ENCODE measurements around the gene MIPEP. TPM values are rescaled to one million over a fixed set of nuclear protein-coding genes. Genes with fewer than 3 reads are reported as not detected.
"Not testable (repeated sequence)": the region's sequence is repeated elsewhere in the genome, so short reads cannot be mapped to it uniquely, and the experiment has no call there.

The MIPEP gene
- total RNA-seq, 1 experiment from 2014 or later: 39.7 TPM

GRCh38 chr13:23776698-23777574 lies 112.3 kb downstream of the MIPEP start:
- no peak for DNase-seq (ENCODE audit: low read depth)

DNA sequence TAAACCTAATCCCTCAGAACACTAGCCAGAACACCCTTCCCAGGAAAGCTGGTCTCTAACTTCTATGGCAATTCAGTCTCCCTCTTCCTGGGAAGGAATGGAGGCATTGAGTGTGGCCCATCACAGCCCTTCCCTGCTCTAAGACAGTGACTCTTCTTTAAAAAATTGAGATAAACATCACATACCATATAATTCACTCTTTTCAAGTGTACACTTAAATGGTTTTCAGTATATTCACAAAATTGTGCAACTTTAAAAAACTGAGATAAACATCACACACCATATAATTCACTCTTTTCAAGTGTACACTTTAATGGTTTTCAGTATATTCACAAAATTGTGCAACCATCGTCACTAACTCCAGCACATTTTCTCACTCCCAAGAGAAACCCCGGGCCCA lies 116.5 kb downstream of the MIPEP start:
- no peak for DNase-seq (ENCODE audit: low read depth)

GRCh38 chr13:23771956-23772355 lies 117.2 kb downstream of the MIPEP start:
- no peak for DNase-seq (ENCODE audit: low read depth)

DNA sequence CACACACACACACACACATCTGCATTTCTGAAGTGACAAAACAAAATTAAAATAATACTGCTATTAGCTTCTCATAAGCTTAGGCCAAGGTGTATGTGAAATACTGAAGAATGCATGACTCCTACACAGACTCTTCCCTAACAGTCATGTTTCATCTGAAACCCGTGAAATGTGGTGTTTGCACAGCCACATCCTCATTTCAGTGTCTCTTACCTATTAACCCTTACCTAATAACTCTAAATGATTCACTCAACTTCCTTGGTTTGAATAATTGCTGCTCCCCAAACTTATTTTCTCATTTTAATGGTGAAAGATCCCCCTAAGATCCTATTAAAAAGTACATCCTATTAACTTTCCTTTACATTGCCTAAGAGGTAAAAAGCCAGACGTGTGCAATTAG lies 117.6 kb downstream of the MIPEP start:
- DNase-seq (ENCODE audit: low read depth): no peak

DNA sequence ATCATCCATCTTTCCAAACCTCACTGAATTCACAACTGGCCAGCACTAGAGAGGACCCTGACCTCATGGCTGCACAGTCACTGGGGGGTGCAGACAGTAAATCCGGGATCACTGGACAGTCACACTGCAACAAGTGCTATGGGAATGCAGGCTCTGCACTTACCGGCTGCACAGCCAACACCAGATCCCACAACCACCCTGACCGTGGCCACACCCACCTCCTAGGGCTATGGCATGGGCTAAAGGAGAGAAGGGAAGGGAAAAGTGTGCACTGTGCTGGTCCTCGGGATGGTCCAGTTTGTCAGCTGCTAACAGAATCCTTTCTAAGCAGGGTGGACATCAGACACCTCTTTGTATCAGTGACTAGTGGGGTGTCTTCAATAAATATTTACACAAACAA lies 118.2 kb downstream of the MIPEP start:
- DNase-seq (ENCODE audit: low read depth): no peak

DNA sequence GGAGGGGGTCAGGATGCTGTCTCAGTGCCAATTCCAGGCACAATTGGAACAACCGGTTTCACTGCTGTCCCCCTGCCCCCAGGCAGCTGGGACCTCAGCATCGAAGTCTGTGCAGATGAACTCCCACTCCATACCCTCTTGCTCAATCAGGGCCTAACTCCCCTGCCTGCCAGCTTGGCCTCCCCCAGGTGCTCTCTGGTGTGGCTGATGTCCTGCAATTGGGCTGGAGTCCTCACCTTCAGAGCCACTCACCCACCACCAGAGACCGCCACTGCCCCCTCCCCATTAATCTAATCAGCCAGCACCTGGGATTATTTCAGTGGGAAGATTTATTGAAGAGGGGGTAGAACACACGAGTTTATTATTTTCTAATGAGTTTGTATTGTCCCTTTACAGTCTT lies 118.8 kb downstream of the MIPEP start:
- no peak for DNase-seq (ENCODE audit: low read depth)

DNA sequence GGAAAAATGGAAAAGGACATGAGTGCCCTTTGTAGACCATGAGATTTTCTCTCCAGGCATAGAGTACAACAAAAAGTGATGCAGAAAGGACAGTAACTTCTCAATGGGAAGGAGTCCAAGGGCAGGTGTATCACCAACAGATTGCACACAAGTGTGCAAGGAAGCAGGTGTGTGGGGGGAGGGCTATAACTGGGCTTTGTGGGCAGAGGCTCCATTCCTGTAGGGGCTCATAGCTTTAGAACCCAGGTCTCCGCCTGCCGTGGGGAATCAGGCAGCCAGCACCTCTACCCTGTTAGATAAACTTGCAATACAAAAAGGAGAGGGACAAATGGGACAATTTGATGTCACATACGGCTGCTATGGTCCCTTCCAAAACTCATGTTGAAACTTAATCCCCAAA lies 119.8 kb downstream of the MIPEP start:
- DNase-seq (ENCODE audit: low read depth): no peak

DNA sequence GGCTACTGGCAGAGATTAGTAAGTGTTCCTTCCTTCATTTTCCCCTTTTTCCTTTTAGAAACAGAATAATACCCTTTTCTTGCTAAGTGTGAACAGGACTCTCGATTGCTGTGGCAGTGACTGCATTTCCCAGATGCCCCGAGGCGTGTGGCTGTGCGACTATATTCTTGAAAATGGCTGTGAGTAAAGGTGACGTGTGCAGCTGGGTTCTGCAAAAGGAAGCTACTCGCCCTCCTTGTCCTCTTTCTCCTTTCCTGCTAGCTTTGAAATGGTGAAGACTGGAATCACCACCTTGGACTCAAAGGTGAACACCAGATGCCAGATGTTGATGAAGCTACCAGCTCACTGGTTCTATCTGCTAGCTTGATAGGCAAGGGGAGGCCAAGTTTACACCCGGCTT lies 121.4 kb downstream of the MIPEP start:
- DNase-seq (ENCODE audit: low read depth): no peak

DNA sequence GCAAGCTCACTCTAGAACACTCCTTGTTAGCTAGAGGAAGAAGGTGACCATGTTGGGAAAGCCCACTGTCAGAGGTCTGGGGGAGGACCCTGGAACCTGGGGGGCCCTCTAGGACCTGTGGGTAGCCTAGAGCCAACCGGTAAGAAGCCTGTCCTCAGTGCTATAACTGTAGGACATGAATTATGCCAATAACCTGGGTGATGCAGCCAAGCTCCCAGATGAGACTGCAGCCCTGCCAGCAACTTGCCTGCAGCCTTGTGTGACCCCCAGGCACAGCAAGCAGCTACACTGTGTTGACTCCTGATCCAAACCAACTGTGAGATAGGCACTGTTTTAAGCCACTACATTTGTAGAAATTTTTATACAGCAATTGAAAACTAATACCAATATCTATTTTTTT lies 122.3 kb downstream of the MIPEP start:
- no peak for DNase-seq (ENCODE audit: low read depth)

DNA sequence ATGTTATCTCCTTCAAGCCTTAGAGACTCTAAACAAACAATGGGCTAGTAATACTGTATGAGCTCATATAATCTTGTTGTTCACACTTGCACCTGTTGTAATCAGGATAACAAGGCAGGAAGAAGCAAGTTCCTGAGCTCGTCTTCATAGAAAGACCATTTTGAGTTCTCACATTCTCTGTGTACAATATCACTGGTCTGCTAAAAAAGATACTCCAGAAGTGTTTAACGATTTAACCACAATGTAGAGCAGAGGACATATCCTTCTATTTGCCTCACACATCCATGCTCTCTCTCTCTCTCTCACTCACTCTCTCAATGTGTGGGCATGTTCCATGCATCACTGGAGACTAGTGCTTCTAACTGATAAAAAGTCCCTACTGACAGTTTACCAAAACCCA lies 122.9 kb downstream of the MIPEP start:
- peak; percentile 43 for DNase-seq (ENCODE audit: low read depth)

- DNase-seq (ENCODE audit: low read depth): no peak
Measured at GRCh38 chr13:23765531-23765930, 123.7 kb downstream of the MIPEP start.

DNA sequence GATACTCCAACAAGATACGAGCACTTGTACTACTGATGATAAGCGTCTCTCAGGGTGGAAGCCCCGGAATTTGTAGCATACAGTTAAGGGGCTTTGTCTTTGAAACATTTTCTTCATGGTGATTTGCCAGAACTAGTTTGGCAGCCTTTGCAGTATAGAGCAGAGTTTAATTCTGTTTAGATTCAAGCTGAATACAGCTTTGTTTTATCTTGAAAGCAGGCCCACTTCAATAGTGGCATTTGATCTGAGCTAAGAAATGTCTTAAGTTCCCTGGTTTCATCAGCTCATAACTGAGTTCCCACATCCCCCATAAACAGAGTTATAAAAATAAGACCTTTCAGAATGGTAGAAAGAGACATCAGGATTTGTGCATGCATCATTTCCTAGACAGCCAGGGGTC lies 125.9 kb downstream of the MIPEP start:
- no peak for DNase-seq (ENCODE audit: low read depth)

DNA sequence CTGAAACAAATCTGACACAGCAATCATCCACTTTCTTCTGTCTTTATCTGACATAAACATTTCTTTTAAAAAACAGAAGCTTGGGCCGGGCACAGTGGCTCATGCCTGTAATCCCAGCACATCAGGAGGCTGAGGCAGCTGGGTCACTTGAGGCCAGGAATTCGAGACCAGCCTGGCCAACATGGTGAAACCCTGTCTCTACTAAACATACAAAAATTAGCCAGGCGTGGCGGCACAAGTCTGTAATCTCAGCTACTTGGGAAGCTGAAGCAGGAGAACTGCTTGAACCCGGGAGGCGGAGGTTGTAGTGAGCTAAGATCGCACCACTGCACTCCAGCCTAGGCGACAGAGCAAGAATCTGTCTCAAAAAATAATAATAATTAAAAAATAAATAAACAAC lies 127.4 kb downstream of the MIPEP start:
- DNase-seq (ENCODE audit: low read depth): not testable (repeated sequence)

- no peak for DNase-seq (ENCODE audit: low read depth)
Measured at GRCh38 chr13:23760000-23760399, 129.2 kb downstream of the MIPEP start.

- no peak for DNase-seq (ENCODE audit: low read depth)
Measured at GRCh38 chr13:23758798-23759527, 130.2 kb downstream of the MIPEP start.

DNA sequence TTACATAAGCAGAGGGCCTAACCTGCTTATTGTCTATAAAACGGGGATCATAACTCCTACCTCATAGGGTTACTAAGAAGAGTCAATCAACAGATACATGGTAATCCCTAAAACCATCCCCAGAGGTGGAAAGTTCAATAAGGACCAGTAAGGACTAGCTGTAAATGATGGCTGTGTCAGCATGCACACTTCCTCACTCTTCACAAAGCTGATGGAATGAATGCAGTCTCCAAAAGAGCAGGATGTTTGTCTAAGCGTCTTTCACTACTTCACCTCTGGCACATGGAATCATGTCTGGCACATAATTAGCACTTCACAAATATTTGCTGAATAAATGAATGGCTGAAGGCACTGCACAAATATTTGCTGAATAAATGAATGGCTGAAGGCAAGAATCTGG lies 134.2 kb downstream of the MIPEP start:
- no peak for DNase-seq (ENCODE audit: low read depth)

DNA sequence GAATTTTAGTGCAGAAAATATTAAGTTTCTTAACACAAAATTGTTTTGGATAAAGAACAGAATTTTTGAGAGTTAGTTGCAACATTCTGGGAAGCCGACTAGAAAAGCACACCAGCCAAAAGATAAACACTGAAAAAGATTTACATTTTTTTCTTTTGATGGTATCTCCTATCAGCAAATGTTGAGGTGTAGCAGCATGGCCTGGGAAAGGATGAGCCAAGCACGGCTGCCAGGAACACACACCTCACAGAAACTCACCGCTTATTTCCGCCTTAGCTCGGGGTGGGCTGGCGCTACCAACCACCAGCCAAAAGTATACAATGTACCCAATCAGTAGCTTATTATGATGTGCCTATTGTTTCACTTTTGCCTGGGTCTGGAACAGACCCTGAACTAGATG lies 134.7 kb downstream of the MIPEP start:
- no peak for DNase-seq (ENCODE audit: low read depth)

- peak; percentile 66 for DNase-seq (ENCODE audit: low read depth)
Measured at GRCh38 chr13:23753458-23753857, 135.7 kb downstream of the MIPEP start.

GRCh38 chr13:23752111-23753001 lies 136.8 kb downstream of the MIPEP start:
- DNase-seq (ENCODE audit: low read depth): no peak

- DNase-seq (ENCODE audit: low read depth): peak; percentile 50
Measured at GRCh38 chr13:23751195-23751594, 138.0 kb downstream of the MIPEP start.

DNA sequence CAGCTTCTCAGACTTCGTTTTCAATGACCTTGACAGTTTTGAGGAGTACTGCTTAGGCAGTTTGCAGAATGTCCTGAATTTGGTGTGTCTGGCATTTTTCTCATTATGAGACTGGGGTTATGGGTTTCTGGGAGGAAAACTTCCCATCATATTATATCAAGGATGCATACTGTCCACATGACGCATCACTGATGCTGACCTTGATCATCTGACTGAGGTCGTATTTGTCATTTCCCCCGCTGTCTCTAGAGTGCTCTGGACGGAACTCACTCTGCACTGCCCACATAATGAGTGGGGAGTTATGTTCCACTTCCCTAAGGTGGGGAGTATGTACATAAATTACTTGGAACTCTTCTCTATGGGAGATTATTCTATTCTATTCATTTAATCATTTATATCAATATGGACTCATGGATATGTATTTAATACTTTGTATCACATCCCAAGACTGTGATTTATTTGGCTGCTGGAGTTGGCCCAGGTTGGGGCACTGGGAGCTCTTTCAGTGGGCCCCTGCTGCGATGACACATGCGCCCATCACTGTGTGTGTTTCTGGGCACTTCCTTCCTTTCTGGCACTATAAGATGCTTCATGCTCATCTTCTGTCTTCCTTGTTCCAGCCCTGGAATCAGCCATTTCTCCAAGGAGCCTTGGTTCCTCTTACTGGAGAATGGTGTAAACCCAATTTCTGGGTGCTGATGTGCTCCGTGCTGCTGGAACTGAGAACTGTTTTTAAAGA lies 138.6 kb downstream of the MIPEP start:
- DNase-seq (ENCODE audit: low read depth): peak; percentile 37
